HepG2 (cell line): ENCODE data around the gene WDR6. TPM values are rescaled to one million over a fixed set of nuclear protein-coding genes. Genes with fewer than 3 reads are reported as not detected.

Experiments
- DR1 ChIP-seq: sonication (generic); formaldehyde crosslinking; IDR thresholded peaks from 2 replicates; pipeline ENCODE4 v1.8.0; 2021; ENCODE audit warnings: mild to moderate bottlenecking, missing genetic modification reagents, inconsistent platforms
- ESRRA ChIP-seq: sonication (generic); formaldehyde crosslinking; IDR thresholded peaks from 2 replicates; pipeline ENCODE4 v1.5.1; 2020; ENCODE audit warnings: mild to moderate bottlenecking, low read depth, missing genetic modification reagents
- FOXO4 ChIP-seq: sonication (generic); formaldehyde crosslinking; conservative IDR thresholded peaks from 2 replicates; pipeline ENCODE4 v1.8.1; 2023; ENCODE audit warnings: missing genetic modification reagents
- GZF1 ChIP-seq: sonication (generic); formaldehyde crosslinking; IDR thresholded peaks from 2 replicates; pipeline ENCODE4 v1.5.1; 2020; ENCODE audit warnings: mild to moderate bottlenecking, missing genetic modification reagents
- JARID2 ChIP-seq: sonication (generic); formaldehyde crosslinking; IDR thresholded peaks from 2 replicates; pipeline ENCODE4 v1.8.1; 2023; ENCODE audit warnings: missing genetic modification reagents, inconsistent platforms; ENCODE audit not compliant: insufficient replicate concordance
- PLRG1 ChIP-seq: fragments of 450-650 bp; conservative IDR thresholded peaks from 2 replicates; pipeline ENCODE4 v1.6.1; 2016
- POGK ChIP-seq: sonication (generic); formaldehyde crosslinking; conservative IDR thresholded peaks from 2 replicates; pipeline ENCODE4 v1.8.0; 2022; ENCODE audit warnings: mild to moderate bottlenecking, moderate library complexity, missing genetic modification reagents
- PRDM10 ChIP-seq: sonication (generic); formaldehyde crosslinking; IDR thresholded peaks from 2 replicates; pipeline ENCODE4 v1.4.0; 2020; ENCODE audit warnings: low read depth, missing genetic modification reagents
- RBM39 ChIP-seq: fragments of 200-400 bp; formaldehyde crosslinking; IDR thresholded peaks from one replicate; pipeline ENCODE4 v1.6.1; 2018; ENCODE audit warnings: antibody characterized with exemption, mild to moderate bottlenecking, low read depth, low read length; ENCODE audit not compliant: poor library complexity, severe bottlenecking
- SNRNP70 ChIP-seq: fragments of 200-400 bp; formaldehyde crosslinking; IDR thresholded peaks from 2 replicates; pipeline ENCODE4 v1.6.1; 2017; ENCODE audit warnings: mild to moderate bottlenecking, low read depth, low read length, moderate library complexity
- ZBTB7B ChIP-seq: sonication (generic); formaldehyde crosslinking; IDR thresholded peaks from 2 replicates; pipeline ENCODE4 v1.4.0; 2020; ENCODE audit warnings: missing genetic modification reagents
- ZNF160 ChIP-seq: sonication (generic); formaldehyde crosslinking; IDR thresholded peaks from 2 replicates; pipeline ENCODE4 v1.8.0; 2022; ENCODE audit warnings: mild to moderate bottlenecking, inconsistent platforms, missing genetic modification reagents
- ZNF343 ChIP-seq: sonication (generic); formaldehyde crosslinking; IDR thresholded peaks from 2 replicates; pipeline ENCODE4 v1.4.0; 2020; ENCODE audit warnings: mild to moderate bottlenecking, missing genetic modification reagents
- ZNF430 ChIP-seq: sonication (generic); formaldehyde crosslinking; IDR thresholded peaks from 2 replicates; pipeline ENCODE4 v1.9.0; 2021; ENCODE audit warnings: mild to moderate bottlenecking, missing genetic modification reagents
- ZNF605 ChIP-seq: sonication (generic); formaldehyde crosslinking; IDR thresholded peaks from 2 replicates; pipeline ENCODE4 v1.8.0; 2022; ENCODE audit warnings: mild to moderate bottlenecking, missing genetic modification reagents
- polyA plus RNA-seq, 8 experiments: library from polyadenylated mRNA; depleted of rRNA in 3 of 8; stranded (reverse) in 7 of 8; unstranded in 1 of 8; fragments of >200 nt; fragmentation: Illumina TruSeq in 4 of 8; extraction: Trizol in 4 of 8; gene quantifications; 2 replicates each; pipeline versions ENCODE4 v1.2.1 to v1.2.3, GENCODE V29; 2011 to 2016; ENCODE audit warnings: low read depth in 4 of 8, missing spikeins in 1 of 8, mixed read lengths in 1 of 8; ENCODE audit not compliant: insufficient read depth in 1 of 8
- total RNA-seq, 5 experiments: library from RNA; depleted of rRNA; stranded (reverse); fragments of >200 nt; fragmentation: Illumina TruSeq; extraction: Trizol; gene quantifications; 2 replicates each; pipeline ENCODE4 v1.2.3, GENCODE V29; 2016; ENCODE audit warnings: low read depth in 1 of 5
- TF ChIP-seq, protein P1 (sequence below): sonication (generic); formaldehyde crosslinking; conservative IDR thresholded peaks from 2 replicates; pipeline ENCODE4 v1.4.0; 2020; ENCODE audit warnings: mild to moderate bottlenecking, missing genetic modification reagents, moderate library complexity

WDR6 gene
- total and polyA plus RNA-seq, 2 of the 13 experiments (the other 11 are each of a cell fraction or from before 2014, with no cell fraction given): 73.4 to 139 TPM

DNA sequence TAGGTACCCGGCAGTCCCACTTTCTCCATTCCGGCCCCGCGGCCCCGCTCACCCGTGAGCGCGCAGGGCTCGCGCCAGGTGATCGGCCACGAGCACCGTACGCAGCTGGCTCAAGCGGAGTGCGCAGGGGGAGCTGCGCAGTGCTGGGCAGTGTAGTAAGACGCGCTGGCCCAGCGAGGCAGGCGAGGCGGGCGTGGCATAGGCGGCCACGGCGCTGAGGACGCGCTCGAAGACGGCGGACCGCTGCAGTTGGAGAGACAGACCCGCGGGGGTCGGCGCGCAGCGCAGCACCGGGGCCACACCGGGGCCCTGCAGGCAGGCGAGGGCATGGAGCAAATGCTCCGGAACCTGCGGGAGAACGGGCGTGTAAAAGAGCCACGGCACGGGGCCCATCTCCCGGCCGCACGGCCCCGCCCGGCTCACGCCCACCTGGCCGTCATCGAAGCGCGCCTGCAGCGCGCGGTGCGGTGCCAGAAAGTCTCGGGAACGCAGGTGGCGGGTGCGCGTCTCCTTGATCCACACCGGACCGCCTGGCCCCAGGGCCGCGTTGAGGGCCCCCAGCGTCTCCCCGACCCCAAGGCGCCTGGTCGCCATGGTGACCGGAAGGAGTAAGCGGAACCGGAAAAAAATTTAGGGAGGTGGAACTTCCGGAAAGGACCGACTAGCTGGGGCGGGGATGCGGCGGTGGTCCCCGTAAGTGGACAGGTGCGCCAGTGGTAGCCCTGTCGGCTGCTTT lies 10.9 kb downstream of the WDR6 start, which contains the start of gene DALRD3 (continued):
- TF ChIP-seq PRDM10 (CRISPR knock-in tag): no peak
- TF ChIP-seq ZNF430 (CRISPR knock-in tag): 0 out of 2 replicates have a peak, but pooled peaks have one; percentile 27
- TF ChIP-seq ZBTB7B (CRISPR knock-in tag): 0 out of 2 replicates have a peak, but pooled peaks have one; percentile 21
- TF ChIP-seq DR1 (CRISPR knock-in tag): peak; percentile 48; the same call in 1 of the 2 replicates
- TF ChIP-seq SNRNP70: no peak
- no peak for TF ChIP-seq JARID2
- peak; percentile 22; the same call in 1 of the 2 replicates for TF ChIP-seq GZF1 (CRISPR knock-in tag)
- 0 out of 2 replicates have a peak, but pooled peaks have one; percentile 61 for TF ChIP-seq ZNF160
- peak; percentile 47; the same call in 1 of the 2 replicates for TF ChIP-seq ZNF605 (CRISPR knock-in tag)
- TF ChIP-seq FOXO4: no peak; the same call in 1 of the 2 replicates
- no peak for TF ChIP-seq RBM39
- no peak for TF ChIP-seq PLRG1
- TF ChIP-seq POGK: peak; percentile 83
- TF ChIP-seq, protein P1, sequence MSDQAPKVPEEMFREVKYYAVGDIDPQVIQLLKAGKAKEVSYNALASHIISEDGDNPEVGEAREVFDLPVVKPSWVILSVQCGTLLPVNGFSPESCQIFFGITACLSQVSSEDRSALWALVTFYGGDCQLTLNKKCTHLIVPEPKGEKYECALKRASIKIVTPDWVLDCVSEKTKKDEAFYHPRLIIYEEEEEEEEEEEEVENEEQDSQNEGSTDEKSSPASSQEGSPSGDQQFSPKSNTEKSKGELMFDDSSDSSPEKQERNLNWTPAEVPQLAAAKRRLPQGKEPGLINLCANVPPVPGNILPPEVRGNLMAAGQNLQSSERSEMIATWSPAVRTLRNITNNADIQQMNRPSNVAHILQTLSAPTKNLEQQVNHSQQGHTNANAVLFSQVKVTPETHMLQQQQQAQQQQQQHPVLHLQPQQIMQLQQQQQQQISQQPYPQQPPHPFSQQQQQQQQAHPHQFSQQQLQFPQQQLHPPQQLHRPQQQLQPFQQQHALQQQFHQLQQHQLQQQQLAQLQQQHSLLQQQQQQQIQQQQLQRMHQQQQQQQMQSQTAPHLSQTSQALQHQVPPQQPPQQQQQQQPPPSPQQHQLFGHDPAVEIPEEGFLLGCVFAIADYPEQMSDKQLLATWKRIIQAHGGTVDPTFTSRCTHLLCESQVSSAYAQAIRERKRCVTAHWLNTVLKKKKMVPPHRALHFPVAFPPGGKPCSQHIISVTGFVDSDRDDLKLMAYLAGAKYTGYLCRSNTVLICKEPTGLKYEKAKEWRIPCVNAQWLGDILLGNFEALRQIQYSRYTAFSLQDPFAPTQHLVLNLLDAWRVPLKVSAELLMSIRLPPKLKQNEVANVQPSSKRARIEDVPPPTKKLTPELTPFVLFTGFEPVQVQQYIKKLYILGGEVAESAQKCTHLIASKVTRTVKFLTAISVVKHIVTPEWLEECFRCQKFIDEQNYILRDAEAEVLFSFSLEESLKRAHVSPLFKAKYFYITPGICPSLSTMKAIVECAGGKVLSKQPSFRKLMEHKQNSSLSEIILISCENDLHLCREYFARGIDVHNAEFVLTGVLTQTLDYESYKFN: no peak; the same call in 1 of the 2 replicates
- TF ChIP-seq ZNF343: peak; percentile 77
- no peak for TF ChIP-seq ESRRA
